Measurements from ENCODE around the gene PLOD1. TPM values are rescaled to one million over a fixed set of nuclear protein-coding genes. Genes with fewer than 3 reads are reported as not detected.

PLOD1 gene
- total and polyA plus RNA-seq, 4 donors, result 48.0 to 82.9 (median 63.9) TPM

DNA sequence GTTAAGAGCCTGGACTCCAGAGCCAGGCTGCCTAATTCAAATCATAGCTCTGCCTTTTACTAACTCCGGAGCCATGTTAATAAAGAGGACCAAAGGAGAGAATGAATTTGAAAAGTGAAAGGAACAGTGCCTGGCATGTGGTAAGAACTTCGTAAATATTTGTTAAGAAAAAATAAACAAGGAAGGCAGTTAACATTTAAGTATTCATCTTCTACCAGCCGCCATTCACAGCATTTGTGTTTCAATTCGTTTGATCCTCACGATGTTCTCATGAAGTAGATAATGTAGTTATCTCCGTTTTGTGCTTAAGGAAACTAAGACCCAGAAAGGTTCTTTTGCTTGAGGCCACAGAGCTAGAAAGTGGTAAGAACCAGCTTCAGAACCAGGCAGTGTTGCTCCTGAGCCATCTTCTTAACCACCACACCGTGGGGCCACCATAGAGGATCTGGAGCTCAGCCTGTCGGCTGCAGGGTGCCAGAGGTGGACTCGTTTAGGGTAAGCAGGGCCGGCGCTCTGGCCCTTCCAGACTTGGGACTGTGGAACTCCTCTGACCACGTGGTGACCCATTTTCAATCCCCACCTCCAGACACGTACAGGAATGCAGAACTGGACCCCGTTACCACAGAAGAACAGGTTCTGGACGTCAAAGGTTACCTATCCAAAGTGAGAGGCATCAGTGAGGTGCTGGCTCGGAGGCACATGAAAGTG is 57.6 kb downstream of the PLOD1 start (continued):
- TF ChIP-seq, protein P1, sequence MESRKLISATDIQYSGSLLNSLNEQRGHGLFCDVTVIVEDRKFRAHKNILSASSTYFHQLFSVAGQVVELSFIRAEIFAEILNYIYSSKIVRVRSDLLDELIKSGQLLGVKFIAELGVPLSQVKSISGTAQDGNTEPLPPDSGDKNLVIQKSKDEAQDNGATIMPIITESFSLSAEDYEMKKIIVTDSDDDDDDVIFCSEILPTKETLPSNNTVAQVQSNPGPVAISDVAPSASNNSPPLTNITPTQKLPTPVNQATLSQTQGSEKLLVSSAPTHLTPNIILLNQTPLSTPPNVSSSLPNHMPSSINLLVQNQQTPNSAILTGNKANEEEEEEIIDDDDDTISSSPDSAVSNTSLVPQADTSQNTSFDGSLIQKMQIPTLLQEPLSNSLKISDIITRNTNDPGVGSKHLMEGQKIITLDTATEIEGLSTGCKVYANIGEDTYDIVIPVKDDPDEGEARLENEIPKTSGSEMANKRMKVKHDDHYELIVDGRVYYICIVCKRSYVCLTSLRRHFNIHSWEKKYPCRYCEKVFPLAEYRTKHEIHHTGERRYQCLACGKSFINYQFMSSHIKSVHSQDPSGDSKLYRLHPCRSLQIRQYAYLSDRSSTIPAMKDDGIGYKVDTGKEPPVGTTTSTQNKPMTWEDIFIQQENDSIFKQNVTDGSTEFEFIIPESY (IDR thresholded peaks at IDR 0.05), result no peak
- peak; percentile 35 for TF ChIP-seq SP1 (IDR thresholded peaks at IDR 0.05)

DNA sequence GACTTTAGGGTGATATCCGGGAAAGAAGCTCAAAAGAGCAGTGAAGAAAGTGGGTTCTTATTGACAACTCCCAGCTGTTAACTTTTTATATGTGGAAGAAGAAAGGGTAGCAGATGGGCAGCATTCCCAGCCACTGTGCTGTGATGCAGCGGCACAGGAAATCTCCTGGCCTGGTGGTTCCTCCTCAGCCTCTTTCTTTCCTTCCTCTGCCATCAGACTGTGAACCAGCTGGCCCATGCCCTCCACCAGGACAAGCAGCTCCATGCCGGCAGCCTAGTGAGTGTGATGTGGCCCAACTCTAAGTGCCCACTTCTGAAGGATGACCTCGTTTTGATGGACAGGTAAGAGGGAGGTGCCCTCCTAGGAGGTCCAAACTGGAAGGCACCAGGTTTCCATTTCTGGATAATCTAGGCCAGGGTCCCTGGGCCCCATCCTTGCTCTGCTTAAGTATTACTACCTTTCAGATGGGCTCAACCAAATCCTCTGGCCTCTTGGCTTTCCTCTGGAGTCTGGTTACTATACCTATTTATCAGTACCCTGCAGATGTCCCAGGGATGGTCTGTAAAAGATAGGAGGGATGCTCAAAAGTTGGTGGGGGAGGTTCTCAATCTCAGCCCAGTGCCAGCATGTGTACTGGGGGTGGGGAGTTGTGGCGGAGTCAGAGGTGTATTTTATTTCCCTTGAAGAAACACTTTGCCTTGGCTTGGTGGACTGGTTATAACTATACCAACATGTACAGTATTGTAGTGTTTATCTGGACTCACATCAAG is 62.7 kb downstream of the PLOD1 start:
- H3K36me3 ChIP-seq (ENCODE audit: control insufficient read depth in 4 of 4, insufficient read depth in 3 of 4, low read depth in 1 of 4, low read length in 3 of 4), result peaks cover 23 to 57% (median 47%) of the 10 kb centered on the region in 4 donors
- H3K4me1 ChIP-seq (ENCODE audit: control insufficient read depth in 4 of 4, insufficient read depth in 4 of 4, low read length in 3 of 4), result peaks cover 0 to 12% (median 9%) of the 10 kb centered on the region in 4 donors
- 95% methylated on average over 5 of the region's 5 CpGs for WGBS
- no peak for DNase-seq (ENCODE audit: low spot score)
- no peak overlapping the region for H3K9ac ChIP-seq (ENCODE audit: low read depth in 1 of 2, low read length in 2 of 2)
- H3K4me3 ChIP-seq (ENCODE audit: low read depth in 1 of 3, low read length in 3 of 3), result no peak overlapping the region
- H3K27ac ChIP-seq (ENCODE audit: low read depth in 1 of 2, low read length in 2 of 2), result no peak overlapping the region
- TF ChIP-seq RAD21 (IDR thresholded peaks at IDR 0.05) (no peak), NR2F2 (IDR thresholded peaks at IDR 0.05) (no peak), JUND (IDR thresholded peaks at IDR 0.05) (no peak), YY1 (IDR thresholded peaks at IDR 0.05) (no peak), GABPA (IDR thresholded peaks at IDR 0.05 in 1 of 2, conservative IDR thresholded peaks at IDR 0.05 in 1 of 2) (no peak), HNF4G (IDR thresholded peaks at IDR 0.05) (no peak), FOXA2 (IDR thresholded peaks at IDR 0.05) (no peak)
- TF ChIP-seq, protein P1 (IDR thresholded peaks at IDR 0.05), result no peak
- TF ChIP-seq, protein P2, sequence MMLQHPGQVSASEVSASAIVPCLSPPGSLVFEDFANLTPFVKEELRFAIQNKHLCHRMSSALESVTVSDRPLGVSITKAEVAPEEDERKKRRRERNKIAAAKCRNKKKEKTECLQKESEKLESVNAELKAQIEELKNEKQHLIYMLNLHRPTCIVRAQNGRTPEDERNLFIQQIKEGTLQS (IDR thresholded peaks at IDR 0.05), result no peak
- no peaks in the 10 kb centered on the region for H3K27me3 ChIP-seq (ENCODE audit: control insufficient read depth in 4 of 4, insufficient read depth in 4 of 4, low read length in 3 of 4)
- H3K9me3 ChIP-seq (ENCODE audit: control insufficient read depth in 4 of 4, low read length in 3 of 4), result no peaks in the 10 kb centered on the region

DNA sequence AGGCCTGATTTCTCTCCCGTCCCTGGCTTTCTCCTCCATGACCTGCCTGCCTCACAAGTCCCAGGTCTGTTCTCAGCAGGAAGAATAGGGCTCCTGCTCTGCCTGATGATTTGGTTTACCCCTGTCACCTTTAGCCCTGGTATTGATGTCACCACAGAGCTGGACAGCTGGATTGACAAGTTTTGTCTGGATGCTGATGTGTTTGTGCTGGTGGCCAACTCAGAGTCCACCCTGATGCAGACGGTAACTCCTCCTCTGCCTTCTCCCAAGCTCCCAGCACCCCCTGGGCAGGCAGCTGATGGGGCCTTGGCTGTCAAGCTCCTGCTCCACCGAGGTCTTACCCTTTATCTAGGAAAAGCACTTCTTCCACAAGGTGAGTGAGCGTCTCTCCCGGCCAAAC is 64.1 kb downstream of the PLOD1 start:
- peaks cover 0 to 8% (median 6%) of the 10 kb centered on the region in 4 donors for H3K4me1 ChIP-seq (ENCODE audit: control insufficient read depth in 4 of 4, insufficient read depth in 4 of 4, low read length in 3 of 4)
- peaks cover 21 to 68% (median 58%) of the 10 kb centered on the region in 4 donors for H3K36me3 ChIP-seq (ENCODE audit: control insufficient read depth in 4 of 4, insufficient read depth in 3 of 4, low read depth in 1 of 4, low read length in 3 of 4)
- H3K27me3 ChIP-seq (ENCODE audit: control insufficient read depth in 4 of 4, insufficient read depth in 4 of 4, low read length in 3 of 4), result no peaks in the 10 kb centered on the region
- no peaks in the 10 kb centered on the region for H3K9me3 ChIP-seq (ENCODE audit: control insufficient read depth in 4 of 4, low read length in 3 of 4)
- 91% methylated on average over 5 of the region's 5 CpGs for WGBS
- no peak overlapping the region for H3K9ac ChIP-seq (ENCODE audit: low read depth in 1 of 2, low read length in 2 of 2)
- no peak overlapping the region for H3K27ac ChIP-seq (ENCODE audit: low read depth in 1 of 2, low read length in 2 of 2)
- H3K4me3 ChIP-seq (ENCODE audit: low read depth in 1 of 3, low read length in 3 of 3), result no peak overlapping the region
- DNase-seq (ENCODE audit: low spot score), result no peak
- no peak for TF ChIP-seq FOXA1 (IDR thresholded peaks at IDR 0.05)
- TF ChIP-seq, protein P1 (IDR thresholded peaks at IDR 0.05), result no peak
- TF ChIP-seq, protein P3, sequence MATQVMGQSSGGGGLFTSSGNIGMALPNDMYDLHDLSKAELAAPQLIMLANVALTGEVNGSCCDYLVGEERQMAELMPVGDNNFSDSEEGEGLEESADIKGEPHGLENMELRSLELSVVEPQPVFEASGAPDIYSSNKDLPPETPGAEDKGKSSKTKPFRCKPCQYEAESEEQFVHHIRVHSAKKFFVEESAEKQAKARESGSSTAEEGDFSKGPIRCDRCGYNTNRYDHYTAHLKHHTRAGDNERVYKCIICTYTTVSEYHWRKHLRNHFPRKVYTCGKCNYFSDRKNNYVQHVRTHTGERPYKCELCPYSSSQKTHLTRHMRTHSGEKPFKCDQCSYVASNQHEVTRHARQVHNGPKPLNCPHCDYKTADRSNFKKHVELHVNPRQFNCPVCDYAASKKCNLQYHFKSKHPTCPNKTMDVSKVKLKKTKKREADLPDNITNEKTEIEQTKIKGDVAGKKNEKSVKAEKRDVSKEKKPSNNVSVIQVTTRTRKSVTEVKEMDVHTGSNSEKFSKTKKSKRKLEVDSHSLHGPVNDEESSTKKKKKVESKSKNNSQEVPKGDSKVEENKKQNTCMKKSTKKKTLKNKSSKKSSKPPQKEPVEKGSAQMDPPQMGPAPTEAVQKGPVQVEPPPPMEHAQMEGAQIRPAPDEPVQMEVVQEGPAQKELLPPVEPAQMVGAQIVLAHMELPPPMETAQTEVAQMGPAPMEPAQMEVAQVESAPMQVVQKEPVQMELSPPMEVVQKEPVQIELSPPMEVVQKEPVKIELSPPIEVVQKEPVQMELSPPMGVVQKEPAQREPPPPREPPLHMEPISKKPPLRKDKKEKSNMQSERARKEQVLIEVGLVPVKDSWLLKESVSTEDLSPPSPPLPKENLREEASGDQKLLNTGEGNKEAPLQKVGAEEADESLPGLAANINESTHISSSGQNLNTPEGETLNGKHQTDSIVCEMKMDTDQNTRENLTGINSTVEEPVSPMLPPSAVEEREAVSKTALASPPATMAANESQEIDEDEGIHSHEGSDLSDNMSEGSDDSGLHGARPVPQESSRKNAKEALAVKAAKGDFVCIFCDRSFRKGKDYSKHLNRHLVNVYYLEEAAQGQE (IDR thresholded peaks at IDR 0.05), result no peak
- TF ChIP-seq RXRA (IDR thresholded peaks at IDR 0.05), result no peak
- TF ChIP-seq EGR1 (IDR thresholded peaks at IDR 0.05; ENCODE audit: low read depth in 2 of 2), result no peak
- TF ChIP-seq, protein P4, sequence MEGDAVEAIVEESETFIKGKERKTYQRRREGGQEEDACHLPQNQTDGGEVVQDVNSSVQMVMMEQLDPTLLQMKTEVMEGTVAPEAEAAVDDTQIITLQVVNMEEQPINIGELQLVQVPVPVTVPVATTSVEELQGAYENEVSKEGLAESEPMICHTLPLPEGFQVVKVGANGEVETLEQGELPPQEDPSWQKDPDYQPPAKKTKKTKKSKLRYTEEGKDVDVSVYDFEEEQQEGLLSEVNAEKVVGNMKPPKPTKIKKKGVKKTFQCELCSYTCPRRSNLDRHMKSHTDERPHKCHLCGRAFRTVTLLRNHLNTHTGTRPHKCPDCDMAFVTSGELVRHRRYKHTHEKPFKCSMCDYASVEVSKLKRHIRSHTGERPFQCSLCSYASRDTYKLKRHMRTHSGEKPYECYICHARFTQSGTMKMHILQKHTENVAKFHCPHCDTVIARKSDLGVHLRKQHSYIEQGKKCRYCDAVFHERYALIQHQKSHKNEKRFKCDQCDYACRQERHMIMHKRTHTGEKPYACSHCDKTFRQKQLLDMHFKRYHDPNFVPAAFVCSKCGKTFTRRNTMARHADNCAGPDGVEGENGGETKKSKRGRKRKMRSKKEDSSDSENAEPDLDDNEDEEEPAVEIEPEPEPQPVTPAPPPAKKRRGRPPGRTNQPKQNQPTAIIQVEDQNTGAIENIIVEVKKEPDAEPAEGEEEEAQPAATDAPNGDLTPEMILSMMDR (IDR thresholded peaks at IDR 0.05; ENCODE audit: low read depth, low read length, missing input control), result no peak
- no peak for TF ChIP-seq YY1 (IDR thresholded peaks at IDR 0.05)
- TF ChIP-seq, protein P5, sequence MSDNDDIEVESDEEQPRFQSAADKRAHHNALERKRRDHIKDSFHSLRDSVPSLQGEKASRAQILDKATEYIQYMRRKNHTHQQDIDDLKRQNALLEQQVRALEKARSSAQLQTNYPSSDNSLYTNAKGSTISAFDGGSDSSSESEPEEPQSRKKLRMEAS (IDR thresholded peaks at IDR 0.05), result no peak
